Measurements from ENCODE around the gene NGB. TPM values are rescaled to one million over a fixed set of nuclear protein-coding genes. Genes with fewer than 3 reads are reported as not detected.

NGB gene
- total and polyA plus RNA-seq, 2 donors (not counting 1 experiment from before 2014, with no cell fraction given) = not detected

- Histone ChIP-seq H3K4me1 (ENCODE audit: control insufficient read depth, extremely low read depth, insufficient read depth, low read length) (peaks cover 5% of the 10 kb centered on the region), H3K27ac (ENCODE audit: insufficient read depth, low read length) (no peak overlapping the region), H3K79me2 (ENCODE audit: control insufficient read depth, insufficient read depth, low read length) (no peaks in the 10 kb centered on the region), H3K9me3 (ENCODE audit: control insufficient read depth, insufficient read depth, low read depth, low read length) (no peaks in the 10 kb centered on the region), H3K4me2 (ENCODE audit: extremely low read depth, insufficient read depth, low read length) (no peak overlapping the region), H4K20me1 (ENCODE audit: control insufficient read depth, extremely low read depth, insufficient read depth, low read length) (no peaks in the 10 kb centered on the region), H3K36me3 (ENCODE audit: control insufficient read depth, insufficient read depth, low read length) (no peaks in the 10 kb centered on the region), H3K4me3 (replicated peaks in 1 of 4; ENCODE audit: control extremely low read depth in 1 of 4, insufficient read depth in 1 of 4, low read depth in 3 of 4, low read length in 4 of 4) (no peak overlapping the region), H3K9ac (ENCODE audit: insufficient read depth, low read length) (no peak overlapping the region), H3K27me3 (ENCODE audit: control insufficient read depth, insufficient read depth, low read length) (no peaks in the 10 kb centered on the region), H2AFZ (ENCODE audit: low read length) (no peak overlapping the region)
- peak in 1 of 2 donors; percentile 49 for DNase-seq (ENCODE audit: low read depth in 2 of 2)
- TF ChIP-seq CTCF (conservative IDR thresholded peaks at IDR 0.05 in 1 of 2, IDR thresholded peaks at IDR 0.05 in 1 of 2; ENCODE audit: low read depth in 1 of 2, low read length in 2 of 2) (no peak), EZH2 (IDR thresholded peaks at IDR 0.05; ENCODE audit: low read length, missing control alignments) (no peak)
Observed at GRCh38 chr14:77311217-77311616, 40.2 kb upstream of the NGB start.

- no peak overlapping the region for H3K27ac ChIP-seq (ENCODE audit: insufficient read depth, low read length)
- no peak overlapping the region for H3K4me3 ChIP-seq (replicated peaks in 1 of 4; ENCODE audit: control extremely low read depth in 1 of 4, insufficient read depth in 1 of 4, low read depth in 3 of 4, low read length in 4 of 4)
- H3K4me1 ChIP-seq (ENCODE audit: control insufficient read depth, extremely low read depth, insufficient read depth, low read length) = peaks cover 5% of the 10 kb centered on the region
- TF ChIP-seq CTCF (conservative IDR thresholded peaks at IDR 0.05 in 1 of 2, IDR thresholded peaks at IDR 0.05 in 1 of 2; ENCODE audit: low read depth in 1 of 2, low read length in 2 of 2) = no peak
- TF ChIP-seq EZH2 (IDR thresholded peaks at IDR 0.05; ENCODE audit: low read length, missing control alignments) = no peak
- H3K9ac ChIP-seq (ENCODE audit: insufficient read depth, low read length) = no peak overlapping the region
- H4K20me1 ChIP-seq (ENCODE audit: control insufficient read depth, extremely low read depth, insufficient read depth, low read length) = no peaks in the 10 kb centered on the region
- H3K27me3 ChIP-seq (ENCODE audit: control insufficient read depth, insufficient read depth, low read length) = no peaks in the 10 kb centered on the region
- DNase-seq (ENCODE audit: low read depth in 2 of 2) = peak; percentile 31 to 42
- no peaks in the 10 kb centered on the region for H3K36me3 ChIP-seq (ENCODE audit: control insufficient read depth, insufficient read depth, low read length)
- H3K4me2 ChIP-seq (ENCODE audit: extremely low read depth, insufficient read depth, low read length) = no peak overlapping the region
- H3K9me3 ChIP-seq (ENCODE audit: control insufficient read depth, insufficient read depth, low read depth, low read length) = no peaks in the 10 kb centered on the region
- no peak overlapping the region for H2AFZ ChIP-seq (ENCODE audit: low read length)
- no peaks in the 10 kb centered on the region for H3K79me2 ChIP-seq (ENCODE audit: control insufficient read depth, insufficient read depth, low read length)
Observed at GRCh38 chr14:77310026-77310425, 39.0 kb upstream of the NGB start.

- Histone ChIP-seq H3K79me2 (ENCODE audit: control insufficient read depth, insufficient read depth, low read length) (no peaks in the 10 kb centered on the region), H3K9me3 (ENCODE audit: control insufficient read depth, insufficient read depth, low read depth, low read length) (no peaks in the 10 kb centered on the region), H3K36me3 (ENCODE audit: control insufficient read depth, insufficient read depth, low read length) (no peaks in the 10 kb centered on the region), H3K27me3 (ENCODE audit: control insufficient read depth, insufficient read depth, low read length) (no peaks in the 10 kb centered on the region), H4K20me1 (ENCODE audit: control insufficient read depth, extremely low read depth, insufficient read depth, low read length) (no peaks in the 10 kb centered on the region), H2AFZ (ENCODE audit: low read length) (no peak overlapping the region), H3K4me2 (ENCODE audit: extremely low read depth, insufficient read depth, low read length) (no peak overlapping the region), H3K4me3 (replicated peaks in 1 of 4; ENCODE audit: control extremely low read depth in 1 of 4, insufficient read depth in 1 of 4, low read depth in 3 of 4, low read length in 4 of 4) (no peak overlapping the region), H3K4me1 (ENCODE audit: control insufficient read depth, extremely low read depth, insufficient read depth, low read length) (peaks cover 7% of the 10 kb centered on the region), H3K9ac (ENCODE audit: insufficient read depth, low read length) (no peak overlapping the region), H3K27ac (ENCODE audit: insufficient read depth, low read length) (no peak overlapping the region)
- no peak for DNase-seq (ENCODE audit: low read depth in 2 of 2)
- TF ChIP-seq CTCF (conservative IDR thresholded peaks at IDR 0.05 in 1 of 2, IDR thresholded peaks at IDR 0.05 in 1 of 2; ENCODE audit: low read depth in 1 of 2, low read length in 2 of 2) (no peak), EZH2 (IDR thresholded peaks at IDR 0.05; ENCODE audit: low read length, missing control alignments) (no peak)
Observed at GRCh38 chr14:77309131-77309530, 38.1 kb upstream of the NGB start.

All from fibroblast of lung (primary cell).